Fibroblast of lung (primary cell): ENCODE results near the gene SPEG.

ENCODE experiments used
- EZH2 ChIP-seq: IDR thresholded peaks from 2 replicates; pipeline ENCODE4 v1.5.1; 2012; ENCODE audit warnings: low read length, control low read depth, mild to moderate bottlenecking; ENCODE audit errors: missing control alignments
- TF ChIP-seq, protein P1 (sequence below), 2 donors: IDR thresholded peaks in 1 of 2; conservative IDR thresholded peaks in 1 of 2; 1 replicate in 1 of 2; 2 replicates in 1 of 2; pipeline ENCODE4 v1.5.1; 2011 to 2012; ENCODE audit warnings: low read length in 2 of 2, control low read depth in 1 of 2, inconsistent platforms in 1 of 2, low read depth in 1 of 2, mild to moderate bottlenecking in 1 of 2

DNA sequence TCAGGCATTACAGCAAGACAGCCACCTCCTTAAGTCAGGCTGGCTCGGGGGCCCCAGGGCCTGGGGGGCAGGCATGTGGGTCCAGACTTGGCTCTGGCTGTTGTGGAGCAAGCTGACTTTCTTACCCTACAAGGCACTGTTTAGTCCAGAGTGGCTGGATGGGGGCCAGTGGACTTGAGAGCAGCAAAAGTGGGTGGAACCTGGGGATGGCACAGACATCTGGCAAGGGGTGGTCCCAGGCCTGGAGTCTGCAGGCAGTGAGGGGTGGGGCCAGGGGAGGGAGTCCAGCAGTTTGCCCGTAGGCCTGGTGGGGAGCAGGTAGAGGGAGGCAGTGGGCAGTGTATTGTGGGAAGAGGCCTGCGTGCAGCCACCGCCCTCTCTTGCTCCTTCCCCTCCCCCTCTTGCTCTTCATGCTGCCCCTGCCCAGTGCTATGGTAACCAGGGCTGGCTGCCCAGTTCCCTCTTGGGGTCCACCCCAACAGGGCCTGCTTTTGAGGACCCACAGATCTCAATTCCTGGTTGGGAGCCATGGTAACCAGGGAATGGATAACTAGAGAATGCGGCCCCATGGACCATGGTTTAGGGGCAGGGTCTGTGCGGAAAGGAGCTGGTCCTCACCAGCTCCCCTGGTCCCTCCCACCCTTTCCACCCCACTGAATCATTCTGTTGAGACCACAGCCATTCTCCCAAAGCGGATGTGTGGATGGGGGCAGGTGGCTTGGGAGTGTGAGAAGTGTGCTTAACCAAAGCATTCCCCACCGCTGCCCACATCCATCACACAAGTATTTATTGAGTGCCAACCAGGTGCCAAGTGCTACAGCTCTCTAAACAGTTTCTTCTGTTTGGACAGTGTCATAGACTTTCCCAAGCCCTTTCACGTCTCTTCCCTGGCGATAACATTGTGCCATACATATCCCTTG is 19.3 kb downstream of the SPEG start:
- no peak for TF ChIP-seq EZH2
- TF ChIP-seq, protein P1, sequence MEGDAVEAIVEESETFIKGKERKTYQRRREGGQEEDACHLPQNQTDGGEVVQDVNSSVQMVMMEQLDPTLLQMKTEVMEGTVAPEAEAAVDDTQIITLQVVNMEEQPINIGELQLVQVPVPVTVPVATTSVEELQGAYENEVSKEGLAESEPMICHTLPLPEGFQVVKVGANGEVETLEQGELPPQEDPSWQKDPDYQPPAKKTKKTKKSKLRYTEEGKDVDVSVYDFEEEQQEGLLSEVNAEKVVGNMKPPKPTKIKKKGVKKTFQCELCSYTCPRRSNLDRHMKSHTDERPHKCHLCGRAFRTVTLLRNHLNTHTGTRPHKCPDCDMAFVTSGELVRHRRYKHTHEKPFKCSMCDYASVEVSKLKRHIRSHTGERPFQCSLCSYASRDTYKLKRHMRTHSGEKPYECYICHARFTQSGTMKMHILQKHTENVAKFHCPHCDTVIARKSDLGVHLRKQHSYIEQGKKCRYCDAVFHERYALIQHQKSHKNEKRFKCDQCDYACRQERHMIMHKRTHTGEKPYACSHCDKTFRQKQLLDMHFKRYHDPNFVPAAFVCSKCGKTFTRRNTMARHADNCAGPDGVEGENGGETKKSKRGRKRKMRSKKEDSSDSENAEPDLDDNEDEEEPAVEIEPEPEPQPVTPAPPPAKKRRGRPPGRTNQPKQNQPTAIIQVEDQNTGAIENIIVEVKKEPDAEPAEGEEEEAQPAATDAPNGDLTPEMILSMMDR (conservative IDR thresholded peaks at IDR 0.05 in 1 of 2, IDR thresholded peaks at IDR 0.05 in 1 of 2; ENCODE audit: low read depth in 1 of 2, low read length in 2 of 2): no peak
